ENCODE results near the gene STAT4. TPM values are rescaled to one million over a fixed set of nuclear protein-coding genes. Genes with fewer than 3 reads are reported as not detected.

Gene STAT4
- polyA plus RNA-seq, 2 donors = 0.67 to 0.75 TPM

DNA sequence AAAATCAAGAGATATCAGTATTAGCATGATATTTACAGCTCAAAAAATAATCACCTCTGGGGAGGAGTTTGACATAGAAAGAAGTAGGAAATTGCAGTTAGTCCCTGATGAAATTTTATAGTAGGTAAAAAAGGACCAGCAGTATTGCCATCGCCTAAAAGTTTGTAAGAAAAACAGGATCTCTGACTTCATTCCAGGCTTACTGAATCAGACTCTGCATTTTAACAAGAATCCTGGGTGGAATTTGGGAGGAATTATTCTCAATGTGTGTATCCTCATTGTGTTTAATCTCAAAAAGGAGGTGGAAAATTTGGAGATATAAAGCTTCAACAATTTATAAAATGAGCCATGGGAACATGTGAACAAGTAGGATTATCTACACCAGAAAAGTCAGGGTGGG, 105.7 kb downstream of the STAT4 start:
- Histone ChIP-seq H3K9me3 (ENCODE audit: control insufficient read depth in 2 of 2, insufficient read depth in 1 of 2, low read depth in 1 of 2, low read length in 1 of 2) (no peaks in the 10 kb centered on the region), H3K4me1 (ENCODE audit: control insufficient read depth in 2 of 2, insufficient read depth in 2 of 2, low read length in 1 of 2) (peaks cover 0 to 5% of the 10 kb centered on the region in 2 donors), H3K27me3 (ENCODE audit: control insufficient read depth in 1 of 2, insufficient read depth in 2 of 2, low read length in 2 of 2) (no peaks in the 10 kb centered on the region), H3K4me3 (ENCODE audit: low read depth in 1 of 2, low read length in 2 of 2) (no peak overlapping the region), H3K27ac (ENCODE audit: low read depth in 2 of 2, low read length in 1 of 2) (no peak overlapping the region), H3K36me3 (ENCODE audit: control insufficient read depth in 2 of 2, insufficient read depth in 2 of 2, low read length in 1 of 2) (no peaks in the 10 kb centered on the region)
- 93 to 97% methylated on average over 1 of the region's 1 CpG for WGBS, 2 donors

DNA sequence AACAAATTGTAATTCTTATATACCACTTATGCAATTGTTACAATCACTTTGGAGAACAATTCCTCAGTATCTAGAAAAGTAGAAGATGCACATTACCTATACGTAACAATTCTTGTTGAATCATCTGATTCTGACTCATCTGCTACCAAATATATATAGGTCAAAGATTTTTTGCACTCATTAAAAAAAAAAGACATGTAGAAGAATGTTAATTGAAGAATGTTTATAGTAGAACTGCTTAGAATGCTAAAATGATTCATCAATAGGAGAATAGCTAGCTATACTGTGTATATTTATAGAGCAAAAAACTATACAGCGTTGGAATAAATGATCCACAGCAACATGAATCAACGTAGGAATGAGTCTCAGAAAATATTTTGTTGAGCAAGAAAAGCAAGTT, 107.4 kb downstream of the STAT4 start:
- Histone ChIP-seq H3K27ac (ENCODE audit: low read depth in 2 of 2, low read length in 1 of 2) (no peak overlapping the region), H3K9me3 (ENCODE audit: control insufficient read depth in 2 of 2, insufficient read depth in 1 of 2, low read depth in 1 of 2, low read length in 1 of 2) (no peaks in the 10 kb centered on the region), H3K4me3 (ENCODE audit: low read depth in 1 of 2, low read length in 2 of 2) (no peak overlapping the region), H3K36me3 (ENCODE audit: control insufficient read depth in 2 of 2, insufficient read depth in 2 of 2, low read length in 1 of 2) (no peaks in the 10 kb centered on the region), H3K27me3 (ENCODE audit: control insufficient read depth in 1 of 2, insufficient read depth in 2 of 2, low read length in 2 of 2) (no peaks in the 10 kb centered on the region), H3K4me1 (ENCODE audit: control insufficient read depth in 2 of 2, insufficient read depth in 2 of 2, low read length in 1 of 2) (peaks cover 0 to 5% of the 10 kb centered on the region in 2 donors)
- 61 to 71% methylated on average over 3 of the region's 3 CpGs for WGBS, 2 donors

DNA sequence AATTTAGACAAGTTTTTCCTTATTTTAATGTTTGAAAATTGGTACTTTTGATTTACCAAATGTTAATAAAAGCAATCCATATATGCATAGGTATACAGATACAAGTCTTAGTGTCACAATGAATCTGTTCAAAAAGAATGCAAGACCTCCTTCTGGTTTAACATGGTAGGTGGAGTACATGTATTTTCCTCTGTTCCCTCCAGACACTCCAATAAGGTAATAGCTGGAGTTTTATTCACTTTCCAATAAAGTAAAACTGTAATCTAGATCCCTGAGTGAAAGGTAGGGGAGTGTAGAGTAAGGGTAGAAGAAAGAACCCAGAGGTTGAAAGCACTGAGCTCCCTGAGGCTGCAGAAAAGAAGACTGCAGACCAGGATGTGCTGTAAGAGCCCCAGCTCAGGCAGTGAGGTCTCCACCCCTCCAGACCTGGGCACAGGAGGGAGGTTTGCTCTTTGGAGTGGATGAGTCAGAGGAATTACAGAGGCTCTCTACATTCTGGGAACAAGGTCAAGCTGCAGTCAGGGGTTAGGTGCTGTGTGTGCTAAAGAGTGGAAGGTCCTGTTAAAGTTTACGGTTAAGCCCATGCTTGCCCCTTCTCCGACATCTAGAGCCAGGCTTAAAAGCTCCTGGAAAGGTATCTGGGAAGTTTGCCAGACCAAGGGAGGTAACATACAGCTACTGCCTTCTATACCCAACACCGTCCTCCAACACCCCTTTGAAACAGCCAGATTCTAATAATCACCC, 109.2 kb downstream of the STAT4 start:
- no peaks in the 10 kb centered on the region for H3K36me3 ChIP-seq (ENCODE audit: control insufficient read depth in 2 of 2, insufficient read depth in 2 of 2, low read length in 1 of 2)
- 47 to 48% methylated on average over 3 of the region's 3 CpGs for WGBS, 2 donors
- peaks cover 0 to 7% of the 10 kb centered on the region in 2 donors for H3K4me1 ChIP-seq (ENCODE audit: control insufficient read depth in 2 of 2, insufficient read depth in 2 of 2, low read length in 1 of 2)
- no peak overlapping the region for H3K4me3 ChIP-seq (ENCODE audit: low read depth in 1 of 2, low read length in 2 of 2)
- H3K9me3 ChIP-seq (ENCODE audit: control insufficient read depth in 2 of 2, insufficient read depth in 1 of 2, low read depth in 1 of 2, low read length in 1 of 2) = no peaks in the 10 kb centered on the region
- peak overlapping the region; percentile 8 to 21 for H3K27ac ChIP-seq (ENCODE audit: low read depth in 2 of 2, low read length in 1 of 2)
- no peaks in the 10 kb centered on the region for H3K27me3 ChIP-seq (ENCODE audit: control insufficient read depth in 1 of 2, insufficient read depth in 2 of 2, low read length in 2 of 2)

DNA sequence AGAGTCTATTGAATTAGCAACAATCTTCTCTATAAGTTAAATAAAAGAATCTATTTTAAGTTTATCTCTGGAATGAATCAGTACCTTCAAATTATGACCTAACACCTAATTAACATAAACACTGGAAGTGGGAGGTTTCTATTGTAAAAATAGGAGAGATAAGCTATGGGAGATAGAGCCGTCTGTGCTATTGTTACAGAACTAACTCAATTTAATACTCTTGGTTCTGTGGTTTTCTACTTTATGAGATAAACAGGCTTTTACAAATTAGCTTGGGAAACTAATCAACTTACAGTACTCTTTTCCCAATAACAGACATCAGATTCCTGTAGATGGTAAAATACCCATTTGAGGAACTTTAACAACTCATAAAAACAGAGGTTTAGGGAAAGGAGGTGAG, 111.2 kb downstream of the STAT4 start:
- Histone ChIP-seq H3K27me3 (ENCODE audit: control insufficient read depth in 1 of 2, insufficient read depth in 2 of 2, low read length in 2 of 2) (no peaks in the 10 kb centered on the region), H3K4me1 (ENCODE audit: control insufficient read depth in 2 of 2, insufficient read depth in 2 of 2, low read length in 1 of 2) (peaks cover 0 to 7% of the 10 kb centered on the region in 2 donors), H3K36me3 (ENCODE audit: control insufficient read depth in 2 of 2, insufficient read depth in 2 of 2, low read length in 1 of 2) (no peaks in the 10 kb centered on the region), H3K4me3 (ENCODE audit: low read depth in 1 of 2, low read length in 2 of 2) (no peak overlapping the region), H3K27ac (ENCODE audit: low read depth in 2 of 2, low read length in 1 of 2) (no peak overlapping the region), H3K9me3 (ENCODE audit: control insufficient read depth in 2 of 2, insufficient read depth in 1 of 2, low read depth in 1 of 2, low read length in 1 of 2) (no peaks in the 10 kb centered on the region)
- 66 to 80% methylated on average over 1 of the region's 1 CpG for WGBS, 2 donors

DNA sequence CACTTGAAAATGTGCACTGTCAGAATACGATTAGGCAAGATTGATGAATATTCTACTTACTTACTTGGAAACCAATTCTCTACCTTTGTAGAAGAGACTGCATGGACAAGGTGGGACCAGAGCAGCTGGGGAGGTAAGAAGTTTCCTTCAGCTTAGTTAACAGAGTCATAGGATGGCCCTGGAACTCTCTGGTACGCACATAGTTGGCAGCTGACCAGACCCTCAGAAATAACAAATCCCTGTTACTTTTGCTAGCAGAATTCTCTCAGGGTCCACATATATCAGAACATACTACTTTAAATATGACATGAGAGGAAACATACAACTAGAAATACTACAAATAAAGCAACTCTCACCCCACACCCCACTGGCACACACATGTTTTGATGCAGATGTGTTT, 112.1 kb downstream of the STAT4 start:
- Histone ChIP-seq H3K4me3 (ENCODE audit: low read depth in 1 of 2, low read length in 2 of 2) (no peak overlapping the region), H3K9me3 (ENCODE audit: control insufficient read depth in 2 of 2, insufficient read depth in 1 of 2, low read depth in 1 of 2, low read length in 1 of 2) (no peaks in the 10 kb centered on the region), H3K4me1 (ENCODE audit: control insufficient read depth in 2 of 2, insufficient read depth in 2 of 2, low read length in 1 of 2) (peaks cover 0 to 7% of the 10 kb centered on the region in 2 donors), H3K27ac (ENCODE audit: low read depth in 2 of 2, low read length in 1 of 2) (peak overlapping the region in 1 of 2 donors; percentile 17), H3K27me3 (ENCODE audit: control insufficient read depth in 1 of 2, insufficient read depth in 2 of 2, low read length in 2 of 2) (no peaks in the 10 kb centered on the region), H3K36me3 (ENCODE audit: control insufficient read depth in 2 of 2, insufficient read depth in 2 of 2, low read length in 1 of 2) (no peaks in the 10 kb centered on the region)
- WGBS, 2 donors = 77 to 83% methylated on average over 2 of the region's 2 CpGs

DNA sequence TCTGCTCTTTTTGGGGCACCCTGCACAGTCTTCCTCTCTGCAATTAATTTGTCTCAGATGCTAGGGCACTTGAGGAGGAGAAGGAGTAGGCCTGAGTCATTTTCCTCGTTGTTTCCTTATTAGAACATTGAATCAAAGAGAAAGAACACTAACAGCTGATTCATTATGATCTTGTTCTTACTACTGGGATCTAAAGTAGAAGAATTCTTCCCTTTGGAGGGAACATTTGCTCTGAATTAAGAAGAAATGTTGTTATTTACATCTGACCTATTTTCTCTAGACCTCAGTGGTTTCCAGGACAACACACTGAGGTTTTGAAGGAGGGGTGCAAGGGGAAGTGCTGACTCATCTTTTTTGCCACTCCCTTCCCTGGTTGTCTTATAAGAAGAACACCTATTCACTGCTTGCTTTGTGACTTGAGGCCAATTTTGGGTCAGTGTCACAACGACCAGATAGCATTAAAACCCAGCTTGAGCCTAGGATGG, 112.5 kb downstream of the STAT4 start:
- 26 to 41% methylated on average over 2 of the region's 2 CpGs for WGBS, 2 donors
- Histone ChIP-seq H3K9me3 (ENCODE audit: control insufficient read depth in 2 of 2, insufficient read depth in 1 of 2, low read depth in 1 of 2, low read length in 1 of 2) (no peaks in the 10 kb centered on the region), H3K36me3 (ENCODE audit: control insufficient read depth in 2 of 2, insufficient read depth in 2 of 2, low read length in 1 of 2) (no peaks in the 10 kb centered on the region), H3K27ac (ENCODE audit: low read depth in 2 of 2, low read length in 1 of 2) (peak overlapping the region; percentile 17 to 24), H3K27me3 (ENCODE audit: control insufficient read depth in 1 of 2, insufficient read depth in 2 of 2, low read length in 2 of 2) (no peaks in the 10 kb centered on the region), H3K4me1 (ENCODE audit: control insufficient read depth in 2 of 2, insufficient read depth in 2 of 2, low read length in 1 of 2) (peaks cover 0 to 7% of the 10 kb centered on the region in 2 donors), H3K4me3 (ENCODE audit: low read depth in 1 of 2, low read length in 2 of 2) (no peak overlapping the region)

DNA sequence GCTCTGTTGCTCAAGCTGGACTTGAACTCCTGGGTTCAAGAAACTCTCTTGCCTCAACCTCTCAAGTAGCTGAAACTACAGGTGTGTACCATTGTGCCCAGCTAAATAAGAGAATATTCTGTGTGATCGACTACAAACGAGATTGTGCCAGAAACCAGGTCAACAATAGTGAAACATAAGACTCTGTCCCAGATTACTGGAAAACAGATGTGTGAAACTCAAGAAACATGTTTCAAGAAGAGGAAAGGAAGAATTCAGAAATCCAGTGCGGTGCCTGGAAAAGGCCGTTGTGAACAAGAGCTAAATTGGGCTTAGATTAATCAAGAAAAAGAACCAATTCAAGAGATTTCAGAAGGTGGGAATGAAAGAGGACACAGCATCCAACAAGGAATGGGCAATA, 113.4 kb downstream of the STAT4 start:
- no peak overlapping the region for H3K4me3 ChIP-seq (ENCODE audit: low read depth in 1 of 2, low read length in 2 of 2)
- H3K27me3 ChIP-seq (ENCODE audit: control insufficient read depth in 1 of 2, insufficient read depth in 2 of 2, low read length in 2 of 2) = no peaks in the 10 kb centered on the region
- no peaks in the 10 kb centered on the region for H3K36me3 ChIP-seq (ENCODE audit: control insufficient read depth in 2 of 2, insufficient read depth in 2 of 2, low read length in 1 of 2)
- no peaks in the 10 kb centered on the region for H3K9me3 ChIP-seq (ENCODE audit: control insufficient read depth in 2 of 2, insufficient read depth in 1 of 2, low read depth in 1 of 2, low read length in 1 of 2)
- no peak overlapping the region for H3K27ac ChIP-seq (ENCODE audit: low read depth in 2 of 2, low read length in 1 of 2)
- peaks cover 0 to 7% of the 10 kb centered on the region in 2 donors for H3K4me1 ChIP-seq (ENCODE audit: control insufficient read depth in 2 of 2, insufficient read depth in 2 of 2, low read length in 1 of 2)
- WGBS, 2 donors = 90 to 91% methylated on average over 4 of the region's 4 CpGs

DNA sequence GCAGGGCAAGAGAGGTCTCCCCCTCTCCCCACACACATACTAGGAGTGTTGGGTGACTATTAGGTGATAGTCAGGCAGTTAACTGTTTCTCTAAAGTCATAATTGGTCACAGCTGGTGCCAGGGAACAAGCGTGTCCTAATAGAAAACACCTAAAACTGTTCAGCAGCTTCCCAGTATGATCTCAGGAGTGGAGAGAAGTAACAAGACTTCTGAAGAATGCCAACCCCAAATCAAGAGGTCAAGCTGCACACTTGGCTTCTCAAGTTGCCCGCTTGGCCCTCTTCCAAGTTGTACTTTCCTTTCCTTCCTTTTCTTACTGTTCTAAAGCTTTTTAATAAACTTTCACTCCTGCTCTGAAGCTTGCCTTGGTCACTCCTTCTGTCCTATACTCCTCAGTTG, 114.4 kb downstream of the STAT4 start:
- H3K27ac ChIP-seq (ENCODE audit: low read depth in 2 of 2, low read length in 1 of 2) = no peak overlapping the region
- no peaks in the 10 kb centered on the region for H3K36me3 ChIP-seq (ENCODE audit: control insufficient read depth in 2 of 2, insufficient read depth in 2 of 2, low read length in 1 of 2)
- WGBS, 2 donors = 92 to 94% methylated on average over 2 of the region's 2 CpGs
- H3K4me3 ChIP-seq (ENCODE audit: low read depth in 1 of 2, low read length in 2 of 2) = no peak overlapping the region
- no peaks in the 10 kb centered on the region for H3K27me3 ChIP-seq (ENCODE audit: control insufficient read depth in 1 of 2, insufficient read depth in 2 of 2, low read length in 2 of 2)
- H3K4me1 ChIP-seq (ENCODE audit: control insufficient read depth in 2 of 2, insufficient read depth in 2 of 2, low read length in 1 of 2) = peaks cover 0 to 2% of the 10 kb centered on the region in 2 donors
- no peaks in the 10 kb centered on the region for H3K9me3 ChIP-seq (ENCODE audit: control insufficient read depth in 2 of 2, insufficient read depth in 1 of 2, low read depth in 1 of 2, low read length in 1 of 2)

DNA sequence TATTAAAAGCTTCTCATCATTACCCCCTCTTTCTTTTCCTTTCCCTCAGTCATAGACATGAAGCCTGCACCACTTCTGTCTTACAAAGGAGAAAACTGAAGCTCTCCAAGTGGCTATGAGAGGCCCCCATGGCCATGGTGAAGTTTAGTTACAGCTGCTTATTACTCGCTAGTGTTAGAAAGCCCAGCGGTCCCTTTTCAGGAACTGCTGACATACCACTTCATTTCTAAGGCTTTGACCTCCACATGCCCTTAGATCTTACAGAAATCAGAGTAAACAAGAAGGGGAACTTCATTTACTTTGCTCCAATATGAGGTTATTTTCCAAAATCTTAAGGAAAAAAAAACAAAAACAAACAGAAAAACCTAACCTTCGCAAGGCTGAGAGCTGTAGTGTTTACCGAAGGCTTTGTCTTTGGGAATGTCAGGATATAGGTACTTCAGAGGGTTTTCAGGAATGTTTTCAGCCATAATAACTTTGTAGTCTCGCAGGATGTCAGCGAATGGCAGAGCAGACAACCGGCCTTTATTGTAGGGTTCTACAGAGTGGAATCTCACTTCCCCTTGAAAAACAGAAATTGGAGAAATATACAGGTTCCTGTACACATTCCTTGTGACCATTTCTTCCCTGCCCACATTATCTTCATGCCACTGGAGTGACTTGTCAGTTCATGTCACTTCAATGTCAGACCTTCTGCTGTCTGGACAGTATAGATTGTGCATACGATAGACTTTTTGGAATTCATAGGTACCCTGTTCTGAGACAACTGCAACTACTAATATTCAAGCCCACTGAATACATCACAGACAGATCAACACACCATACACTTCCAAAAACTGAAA, 118.0 kb downstream of the STAT4 start:
- no peaks in the 10 kb centered on the region for H3K4me1 ChIP-seq (ENCODE audit: control insufficient read depth in 2 of 2, insufficient read depth in 2 of 2, low read length in 1 of 2)
- 75 to 81% methylated on average over 8 of the region's 8 CpGs for WGBS, 2 donors
- H3K27ac ChIP-seq (ENCODE audit: low read depth in 2 of 2, low read length in 1 of 2) = no peak overlapping the region
- no peak overlapping the region for H3K4me3 ChIP-seq (ENCODE audit: low read depth in 1 of 2, low read length in 2 of 2)
- H3K9me3 ChIP-seq (ENCODE audit: control insufficient read depth in 2 of 2, insufficient read depth in 1 of 2, low read depth in 1 of 2, low read length in 1 of 2) = no peaks in the 10 kb centered on the region
- H3K36me3 ChIP-seq (ENCODE audit: control insufficient read depth in 2 of 2, insufficient read depth in 2 of 2, low read length in 1 of 2) = no peaks in the 10 kb centered on the region
- no peaks in the 10 kb centered on the region for H3K27me3 ChIP-seq (ENCODE audit: control insufficient read depth in 1 of 2, insufficient read depth in 2 of 2, low read length in 2 of 2)
